ENCODE measurements around the gene TMEM141. TPM values are rescaled to one million over a fixed set of nuclear protein-coding genes. Genes with fewer than 3 reads are reported as not detected.

The TMEM141 gene
- polyA plus RNA-seq, 1 donor (not counting 4 experiments of a cell fraction or from before 2014, with no cell fraction given) = 85.5 TPM

GRCh38 chr9:136793086-136793946 is 2.2 kb downstream of the TMEM141 start:
- Histone ChIP-seq H3K27ac (ENCODE audit: control insufficient read depth, insufficient read depth, low read length) (no peak overlapping the region), H4K20me1 (ENCODE audit: control insufficient read depth, extremely low read depth, insufficient read depth, low read length) (peaks cover 17% of the 10 kb centered on the region), H2AFZ (ENCODE audit: control insufficient read depth, low read length) (no peak overlapping the region), H3K9me1 (ENCODE audit: control insufficient read depth, extremely low read depth, insufficient read depth, low read length) (no peaks in the 10 kb centered on the region), H3K9me3 (ENCODE audit: control insufficient read depth, low read depth, low read length) (no peaks in the 10 kb centered on the region), H3K9ac (ENCODE audit: control insufficient read depth, extremely low read depth, insufficient read depth, low read length) (no peak overlapping the region), H3K36me3 (ENCODE audit: control insufficient read depth in 2 of 2, extremely low read depth in 1 of 2, insufficient read depth in 2 of 2, low read length in 2 of 2) (peaks cover 8 to 17% of the 10 kb centered on the region in 2 experiments), H3K79me2 (ENCODE audit: control insufficient read depth, insufficient read depth, low read length) (peaks cover 9% of the 10 kb centered on the region), H3K4me1 (ENCODE audit: control insufficient read depth, extremely low read depth, insufficient read depth, low read length) (peaks cover 14% of the 10 kb centered on the region), H3K4me2 (ENCODE audit: control insufficient read depth, extremely low read depth, insufficient read depth, low read depth, low read length) (no peak overlapping the region), H3K27me3 (ENCODE audit: control insufficient read depth, extremely low read depth, insufficient read depth, low read length) (peaks cover 14% of the 10 kb centered on the region), H3K4me3 (ENCODE audit: control insufficient read depth in 2 of 3, extremely low read depth in 1 of 3, insufficient read depth in 2 of 3, low read depth in 1 of 3, low read length in 3 of 3) (no peak overlapping the region)
- TF ChIP-seq, protein P1, sequence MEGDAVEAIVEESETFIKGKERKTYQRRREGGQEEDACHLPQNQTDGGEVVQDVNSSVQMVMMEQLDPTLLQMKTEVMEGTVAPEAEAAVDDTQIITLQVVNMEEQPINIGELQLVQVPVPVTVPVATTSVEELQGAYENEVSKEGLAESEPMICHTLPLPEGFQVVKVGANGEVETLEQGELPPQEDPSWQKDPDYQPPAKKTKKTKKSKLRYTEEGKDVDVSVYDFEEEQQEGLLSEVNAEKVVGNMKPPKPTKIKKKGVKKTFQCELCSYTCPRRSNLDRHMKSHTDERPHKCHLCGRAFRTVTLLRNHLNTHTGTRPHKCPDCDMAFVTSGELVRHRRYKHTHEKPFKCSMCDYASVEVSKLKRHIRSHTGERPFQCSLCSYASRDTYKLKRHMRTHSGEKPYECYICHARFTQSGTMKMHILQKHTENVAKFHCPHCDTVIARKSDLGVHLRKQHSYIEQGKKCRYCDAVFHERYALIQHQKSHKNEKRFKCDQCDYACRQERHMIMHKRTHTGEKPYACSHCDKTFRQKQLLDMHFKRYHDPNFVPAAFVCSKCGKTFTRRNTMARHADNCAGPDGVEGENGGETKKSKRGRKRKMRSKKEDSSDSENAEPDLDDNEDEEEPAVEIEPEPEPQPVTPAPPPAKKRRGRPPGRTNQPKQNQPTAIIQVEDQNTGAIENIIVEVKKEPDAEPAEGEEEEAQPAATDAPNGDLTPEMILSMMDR (optimal IDR thresholded peaks at IDR 0.05 in 1 of 3, IDR thresholded peaks at IDR 0.05 in 1 of 3, conservative IDR thresholded peaks at IDR 0.05 in 1 of 3; ENCODE audit: extremely low read depth in 1 of 3, insufficient read depth in 2 of 3, low read length in 3 of 3) = no peak
- TF ChIP-seq EZH2 (IDR thresholded peaks at IDR 0.05; ENCODE audit: low read length) = no peak
- dilution Hi-C loops (cut with MboI; ENCODE audit: extremely low pct_ligation_motif_present, low sequenced_read_pairs) = no loop called here
- FAIRE-seq = no peak
- no peak for DNase-seq (ENCODE audit: low read depth, low spot score)

DNA sequence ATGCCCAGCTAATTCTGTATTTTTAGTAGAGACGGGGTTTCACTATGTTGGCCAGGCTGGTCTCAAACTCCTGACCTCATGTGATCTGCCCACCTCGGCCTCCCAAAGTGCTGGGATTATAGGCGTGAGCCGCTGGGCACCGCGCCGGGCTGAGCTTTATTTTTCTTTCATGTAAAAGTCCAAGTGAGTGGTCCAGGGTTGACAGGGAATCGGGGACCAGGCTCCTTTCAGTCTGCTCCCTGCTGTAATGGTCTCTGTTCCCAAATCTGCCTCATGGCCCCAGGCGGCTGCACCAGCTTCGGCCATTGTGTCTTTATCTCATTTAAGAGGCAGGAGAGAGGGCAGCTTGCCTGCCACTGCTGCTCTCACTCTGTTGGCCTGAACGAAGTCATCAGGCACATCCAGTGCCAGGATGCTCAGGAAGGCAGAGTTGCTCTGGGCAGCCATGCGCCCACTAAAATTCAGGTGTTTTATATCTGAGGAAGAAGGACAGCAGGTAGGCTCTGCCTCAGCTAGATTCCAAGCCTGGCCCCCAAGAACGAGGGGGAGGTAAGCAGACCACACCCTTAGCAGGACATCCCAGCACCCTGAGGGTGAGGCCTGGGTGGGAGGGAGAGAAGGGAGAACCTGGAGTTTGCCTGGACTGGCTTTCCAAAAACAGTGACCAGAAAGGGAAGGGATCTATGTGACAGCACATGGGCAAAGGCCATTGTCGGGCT is 3.3 kb downstream of the TMEM141 start:
- H4K20me1 ChIP-seq (ENCODE audit: control insufficient read depth, extremely low read depth, insufficient read depth, low read length) = peaks cover 17% of the 10 kb centered on the region
- H3K79me2 ChIP-seq (ENCODE audit: control insufficient read depth, insufficient read depth, low read length) = peaks cover 9% of the 10 kb centered on the region
- DNase-seq (ENCODE audit: low read depth, low spot score) (no peak), FAIRE-seq (no peak)
- no peak overlapping the region for H3K9ac ChIP-seq (ENCODE audit: control insufficient read depth, extremely low read depth, insufficient read depth, low read length)
- H2AFZ ChIP-seq (ENCODE audit: control insufficient read depth, low read length) = no peak overlapping the region
- H3K4me3 ChIP-seq (ENCODE audit: control insufficient read depth in 2 of 3, extremely low read depth in 1 of 3, insufficient read depth in 2 of 3, low read depth in 1 of 3, low read length in 3 of 3) = no peak overlapping the region
- peaks cover 25% of the 10 kb centered on the region for H3K27me3 ChIP-seq (ENCODE audit: control insufficient read depth, extremely low read depth, insufficient read depth, low read length)
- dilution Hi-C loops (cut with MboI; ENCODE audit: extremely low pct_ligation_motif_present, low sequenced_read_pairs) = no loop called here
- H3K36me3 ChIP-seq (ENCODE audit: control insufficient read depth in 2 of 2, extremely low read depth in 1 of 2, insufficient read depth in 2 of 2, low read length in 2 of 2) = peaks cover 8 to 17% of the 10 kb centered on the region in 2 experiments
- H3K4me2 ChIP-seq (ENCODE audit: control insufficient read depth, extremely low read depth, insufficient read depth, low read depth, low read length) = no peak overlapping the region
- H3K9me3 ChIP-seq (ENCODE audit: control insufficient read depth, low read depth, low read length) = no peaks in the 10 kb centered on the region
- TF ChIP-seq EZH2 (IDR thresholded peaks at IDR 0.05; ENCODE audit: low read length) = no peak
- no peak overlapping the region for H3K27ac ChIP-seq (ENCODE audit: control insufficient read depth, insufficient read depth, low read length)
- H3K9me1 ChIP-seq (ENCODE audit: control insufficient read depth, extremely low read depth, insufficient read depth, low read length) = no peaks in the 10 kb centered on the region
- peaks cover 20% of the 10 kb centered on the region for H3K4me1 ChIP-seq (ENCODE audit: control insufficient read depth, extremely low read depth, insufficient read depth, low read length)
